Activated CD8-positive, alpha-beta memory T cell treated with anti-CD3 and anti-CD28 coated beads for 24 hours (primary cell): ENCODE results near the gene CTNNBIP1.

Experiments
- DNase-seq: peaks from one replicate; pipeline ENCODE4 v3.0.0-alpha.2; 2020

Gene CTNNBIP1

GRCh38 chr1:9903801-9904527, 6.1 kb downstream of the CTNNBIP1 start:
- DNase-seq: no peak

- no peak for DNase-seq
These were observed 8.0 kb downstream of the CTNNBIP1 start for GRCh38 chr1:9902060-9902452.

GRCh38 chr1:9901148-9902059, 8.7 kb downstream of the CTNNBIP1 start:
- DNase-seq: no peak

- no peak for DNase-seq
These were observed 9.7 kb downstream of the CTNNBIP1 start for GRCh38 chr1:9900142-9901043.

- DNase-seq: no peak
These were observed 16.0 kb downstream of the CTNNBIP1 start for GRCh38 chr1:9894115-9894514.

GRCh38 chr1:9892563-9893528, 17.2 kb downstream of the CTNNBIP1 start:
- no peak for DNase-seq

GRCh38 chr1:9891207-9891606, 18.9 kb downstream of the CTNNBIP1 start:
- no peak for DNase-seq

GRCh38 chr1:9890224-9890731, 19.8 kb downstream of the CTNNBIP1 start:
- no peak for DNase-seq

GRCh38 chr1:9889411-9889810, 20.7 kb downstream of the CTNNBIP1 start:
- DNase-seq: no peak

GRCh38 chr1:9888886-9889285, 21.2 kb downstream of the CTNNBIP1 start:
- DNase-seq: no peak

GRCh38 chr1:9887070-9887469, 23.0 kb downstream of the CTNNBIP1 start:
- no peak for DNase-seq

- DNase-seq: no peak
These were observed 23.9 kb downstream of the CTNNBIP1 start for GRCh38 chr1:9886092-9886742.

GRCh38 chr1:9884805-9885204, 25.3 kb downstream of the CTNNBIP1 start:
- DNase-seq: no peak

- no peak for DNase-seq
These were observed 26.3 kb downstream of the CTNNBIP1 start for GRCh38 chr1:9883585-9884449.

GRCh38 chr1:9882945-9883303, 27.1 kb downstream of the CTNNBIP1 start:
- no peak for DNase-seq

GRCh38 chr1:9882296-9882944, 27.6 kb downstream of the CTNNBIP1 start:
- peak; percentile 61 for DNase-seq

- DNase-seq: no peak
These were observed 28.2 kb downstream of the CTNNBIP1 start for GRCh38 chr1:9881838-9882249.

GRCh38 chr1:9878404-9878803, 31.7 kb downstream of the CTNNBIP1 start:
- no peak for DNase-seq

GRCh38 chr1:9877962-9878361, 32.1 kb downstream of the CTNNBIP1 start:
- DNase-seq: no peak

GRCh38 chr1:9875636-9876000, 34.5 kb downstream of the CTNNBIP1 start:
- no peak for DNase-seq
